HepG2 (cell line): ENCODE data around the gene C10orf90. TPM values are rescaled to one million over a fixed set of nuclear protein-coding genes. Genes with fewer than 3 reads are reported as not detected.

ENCODE experiments used
- ATAC-seq: fragments of 200-7000 bp; cut with Tn5 transposase; 3 replicates; pipeline ENCODE4 v1.9.1; 2020; ENCODE audit warnings: mild to moderate bottlenecking, moderate library complexity
- BruUV-seq: library from RNA; stranded (reverse); fragments of 400-500 nt; replicated peaks from 2 replicates; lab custom pipeline; 2021; lab: Mats Ljungman, UMichigan
- CTCF ChIA-PET: fragments of 300-600 bp; formaldehyde crosslinking; extraction: SDS; loops from one replicate; lab custom pipeline; 2021; ENCODE audit warnings: low total read pairs, inconsistent platforms, low intra/inter-chr PET ratio; lab: Yijun Ruan, JAX
- POLR2A ChIA-PET: fragments of 350-600 bp; sonication (Branson Sonifier 250); formaldehyde crosslinking; loops from one replicate; lab custom pipeline; 2020; ENCODE audit warnings: antibody characterized with exemption, inconsistent platforms; lab: Yijun Ruan, JAX
- DNase-seq: peaks from one replicate; pipeline ENCODE4 v3.0.0-alpha.2; 2015; ENCODE audit warnings: low spot score
- FAIRE-seq: peaks from 3 replicates; lab custom pipeline; 2011; peaks lifted over from hg19 to GRCh38; lab: Jason Lieb, UNC
- H2AFZ ChIP-seq: one replicate; pipeline ENCODE4 v1.6.1; 2011; ENCODE audit warnings: low read length, inconsistent platforms
- H3K27ac ChIP-seq: fragments of 300-600 bp; 3 replicates; pipeline ENCODE4 v1.8.0; 2011; ENCODE audit warnings: mixed run types, mild to moderate bottlenecking, mixed read lengths, low read length, inconsistent platforms; ENCODE audit not compliant: insufficient read depth; ENCODE audit errors: extremely low read length
- H3K27me3 ChIP-seq, 2 experiments: fragments of 200-600 bp in 1 of 2; 2 replicates in 1 of 2; 3 replicates in 1 of 2; pipeline versions ENCODE4 v1.6.0 to v1.8.0; 2011; ENCODE audit warnings: low read length in 2 of 2, mild to moderate bottlenecking in 2 of 2, moderate library complexity in 2 of 2, inconsistent platforms in 1 of 2; ENCODE audit not compliant: insufficient read depth in 2 of 2, control insufficient read depth in 1 of 2
- H3K36me3 ChIP-seq, 2 experiments: fragments of 200-600 bp in 1 of 2; replicated peaks in 1 of 2; 2 replicates in 1 of 2; 3 replicates in 1 of 2; pipeline versions ENCODE4 v1.5.1 to v1.8.0; 2011; ENCODE audit warnings: low read length in 2 of 2, inconsistent platforms in 1 of 2; ENCODE audit not compliant: insufficient read depth in 2 of 2, control insufficient read depth in 1 of 2
- H3K4me1 ChIP-seq: 2 replicates; pipeline ENCODE4 v1.5.1; 2012; ENCODE audit warnings: low read length, inconsistent platforms; ENCODE audit not compliant: insufficient read depth
- H3K4me2 ChIP-seq: 2 replicates; pipeline ENCODE4 v1.6.0; 2011; ENCODE audit warnings: low read depth, low read length, inconsistent platforms
- H3K4me3 ChIP-seq, 3 experiments: fragments of 200-600 bp in 1 of 3; sonication (generic), shearing (Covaris generic) in 1 of 3; replicated peaks in 1 of 3; 2 replicates each; pipeline ENCODE4 v1.5.1; 2011 to 2016; ENCODE audit warnings: low read length in 3 of 3, inconsistent platforms in 2 of 3, low read depth in 2 of 3, mild to moderate bottlenecking in 2 of 3, control low read depth in 1 of 3, mixed read lengths in 1 of 3; ENCODE audit not compliant: insufficient read depth in 1 of 3
- H3K79me2 ChIP-seq: one replicate; pipeline ENCODE4 v1.6.1; 2011; ENCODE audit warnings: low read length, inconsistent platforms; ENCODE audit not compliant: insufficient read depth
- H3K9ac ChIP-seq: 2 replicates; pipeline ENCODE4 v1.6.0; 2011; ENCODE audit warnings: mild to moderate bottlenecking, low read depth, low read length, inconsistent platforms; ENCODE audit not compliant: insufficient read depth
- H3K9me3 ChIP-seq: 2 replicates; pipeline ENCODE4 v1.5.1; 2012; ENCODE audit warnings: mild to moderate bottlenecking, low read length
- H4K20me1 ChIP-seq: 2 replicates; pipeline ENCODE4 v1.6.0; 2011; ENCODE audit warnings: inconsistent platforms, mild to moderate bottlenecking, low read length, moderate library complexity; ENCODE audit not compliant: insufficient read depth
- BRD4 ChIP-seq: sonication (generic); formaldehyde crosslinking; IDR thresholded peaks from 2 replicates; pipeline ENCODE4 v1.4.0; 2020; ENCODE audit warnings: missing genetic modification reagents
- FOSL1 ChIP-seq: sonication (generic); formaldehyde crosslinking; IDR thresholded peaks from 2 replicates; pipeline ENCODE4 v1.9.0; 2021; ENCODE audit warnings: missing genetic modification reagents, borderline replicate concordance
- FOXP1 ChIP-seq, 2 experiments: fragments of 450-650 bp in 1 of 2; IDR thresholded peaks; 2 replicates each; pipeline ENCODE4 v1.6.1; 2017 to 2018; ENCODE audit warnings: antibody characterized with exemption in 1 of 2
- HDAC1 ChIP-seq: sonication (generic); formaldehyde crosslinking; IDR thresholded peaks from 2 replicates; pipeline ENCODE4 v1.5.1; 2020; ENCODE audit warnings: mild to moderate bottlenecking, missing genetic modification reagents
- KMT2B ChIP-seq: IDR thresholded peaks from 2 replicates; pipeline ENCODE4 v1.6.1; 2016; ENCODE audit warnings: missing genetic modification reagents, missing compliant biosample characterization
- MBNL3 ChIP-seq: fragments of 250-450 bp; sonication (Bioruptor Pico); conservative IDR thresholded peaks from 2 replicates; pipeline ENCODE4 v1.8.0; 2022; ENCODE audit warnings: mild to moderate bottlenecking, inconsistent platforms
- RELA ChIP-seq: sonication (generic); formaldehyde crosslinking; IDR thresholded peaks from 2 replicates; pipeline ENCODE4 v1.4.0; 2020; ENCODE audit warnings: missing genetic modification reagents
- RFX1 ChIP-seq: fragments of 450-650 bp; IDR thresholded peaks from 2 replicates; pipeline ENCODE4 v1.6.1; 2017
- RFXANK ChIP-seq: IDR thresholded peaks from 2 replicates; pipeline ENCODE4 v1.6.1; 2016
- RFXAP ChIP-seq: sonication (generic); formaldehyde crosslinking; IDR thresholded peaks from 2 replicates; pipeline ENCODE4 v1.4.0; 2020; ENCODE audit warnings: missing genetic modification reagents, borderline replicate concordance
- SRSF4 ChIP-seq: fragments of 200-400 bp; formaldehyde crosslinking; IDR thresholded peaks from one replicate; pipeline ENCODE4 v1.6.1; 2018; ENCODE audit warnings: mild to moderate bottlenecking, low read depth, low read length, moderate library complexity; ENCODE audit not compliant: poor library complexity, severe bottlenecking
- TIGD3 ChIP-seq: sonication (generic); formaldehyde crosslinking; IDR thresholded peaks from 2 replicates; pipeline ENCODE4 v1.5.1; 2020; ENCODE audit warnings: mild to moderate bottlenecking, missing genetic modification reagents, borderline replicate concordance
- ZFP36L1 ChIP-seq: sonication (generic); formaldehyde crosslinking; IDR thresholded peaks from 2 replicates; pipeline ENCODE4 v1.8.0; 2022; ENCODE audit warnings: mild to moderate bottlenecking, missing genetic modification reagents, moderate library complexity
- ZNF350 ChIP-seq: sonication (generic); formaldehyde crosslinking; IDR thresholded peaks from 2 replicates; pipeline ENCODE4 v1.4.0; 2020; ENCODE audit warnings: mild to moderate bottlenecking, low read depth, missing genetic modification reagents, borderline replicate concordance
- ZSCAN22 ChIP-seq: sonication (generic); formaldehyde crosslinking; IDR thresholded peaks from 2 replicates; pipeline ENCODE4 v1.4.0; 2020; ENCODE audit warnings: mild to moderate bottlenecking, missing genetic modification reagents
- WGBS: methylation state at CpG from one replicate; pipeline ENCODE4 v1.1.6; 2017; ENCODE audit warnings: low lambda C conversion rate; 5-methylcytosine and 5-hydroxymethylcytosine counted together
- in situ Hi-C: cut with HindIII; loops from 2 replicates; pipeline ENCODE4 v1.10.0; 2017; ENCODE audit warnings: low pct_unique_long_range_greater_than_20kb; ENCODE audit not compliant: extremely low pct_ligation_motif_present
- intact Hi-C: fragments of 100-400 bp; cut with micrococcal nuclease; formaldehyde crosslinking; loops from one replicate; pipeline ENCODE4 v1.10.0; 2022; ENCODE audit not compliant: unreplicated experiment
- polyA plus RNA-seq, 8 experiments: library from polyadenylated mRNA; depleted of rRNA in 3 of 8; stranded (reverse) in 7 of 8; unstranded in 1 of 8; fragments of >200 nt; fragmentation: Illumina TruSeq in 4 of 8; extraction: Trizol in 4 of 8; gene quantifications; 2 replicates each; pipeline versions ENCODE4 v1.2.1 to v1.2.3, GENCODE V29; 2011 to 2016; ENCODE audit warnings: low read depth in 4 of 8, missing spikeins in 1 of 8, mixed read lengths in 1 of 8; ENCODE audit not compliant: insufficient read depth in 1 of 8
- total RNA-seq, 5 experiments: library from RNA; depleted of rRNA; stranded (reverse); fragments of >200 nt; fragmentation: Illumina TruSeq; extraction: Trizol; gene quantifications; 2 replicates each; pipeline ENCODE4 v1.2.3, GENCODE V29; 2016; ENCODE audit warnings: low read depth in 1 of 5
- TF ChIP-seq, protein P1 (sequence below): sonication (generic); formaldehyde crosslinking; IDR thresholded peaks from 2 replicates; pipeline ENCODE4 v1.8.1; 2023; ENCODE audit warnings: mild to moderate bottlenecking, missing genetic modification reagents

C10orf90 gene
- total and polyA plus RNA-seq, 2 of the 13 experiments (the other 11 are each of a cell fraction or from before 2014, with no cell fraction given), result not detected

GRCh38 chr10:126496771-126497545, 173.5 kb downstream of the C10orf90 start:
- Histone ChIP-seq H3K4me1 (no peaks in the 10 kb centered on the region), H3K36me3 (no peaks in the 10 kb centered on the region), H4K20me1 (no peaks in the 10 kb centered on the region), H3K4me2 (no peak overlapping the region), H3K4me3 (no peak overlapping the region), H2AFZ (no peak overlapping the region), H3K9me3 (no peaks in the 10 kb centered on the region), H3K27ac (no peak overlapping the region), H3K79me2 (no peaks in the 10 kb centered on the region), H3K27me3 (peaks cover 0 to 5% of the 10 kb centered on the region in 2 experiments; a peak in 2 of 5 replicates), H3K9ac (no peak overlapping the region)
- DNase-seq (no peak), FAIRE-seq (no peak), ATAC-seq (no peak)
- intact Hi-C loops (no loop called here), in situ Hi-C loops (no loop called here)
- 15% methylated on average over 16 of the region's 16 CpGs for WGBS
- ChIA-PET CTCF (no interaction called here), POLR2A (no interaction called here)
- no peak for TF ChIP-seq ZNF350 (CRISPR knock-in tag)
- no peak for TF ChIP-seq FOSL1 (CRISPR knock-in tag)
- TF ChIP-seq RFX1, result no peak
- no peak for TF ChIP-seq FOXP1 (IDR thresholded peaks at IDR 0.05)
- no peak for TF ChIP-seq FOXP1 (CRISPR knock-in tag; IDR thresholded peaks at IDR 0.05)
- TF ChIP-seq ZFP36L1 (CRISPR knock-in tag), result no peak
- no peak for TF ChIP-seq RELA (CRISPR knock-in tag)
- no peak for TF ChIP-seq TIGD3 (CRISPR knock-in tag)
- no peak for TF ChIP-seq MBNL3
- TF ChIP-seq RFXANK (CRISPR knock-in tag), result no peak
- no peak for TF ChIP-seq RFXAP (CRISPR knock-in tag)
- no peak for TF ChIP-seq BRD4
- no peak for TF ChIP-seq HDAC1 (CRISPR knock-in tag)
- TF ChIP-seq, protein P1, sequence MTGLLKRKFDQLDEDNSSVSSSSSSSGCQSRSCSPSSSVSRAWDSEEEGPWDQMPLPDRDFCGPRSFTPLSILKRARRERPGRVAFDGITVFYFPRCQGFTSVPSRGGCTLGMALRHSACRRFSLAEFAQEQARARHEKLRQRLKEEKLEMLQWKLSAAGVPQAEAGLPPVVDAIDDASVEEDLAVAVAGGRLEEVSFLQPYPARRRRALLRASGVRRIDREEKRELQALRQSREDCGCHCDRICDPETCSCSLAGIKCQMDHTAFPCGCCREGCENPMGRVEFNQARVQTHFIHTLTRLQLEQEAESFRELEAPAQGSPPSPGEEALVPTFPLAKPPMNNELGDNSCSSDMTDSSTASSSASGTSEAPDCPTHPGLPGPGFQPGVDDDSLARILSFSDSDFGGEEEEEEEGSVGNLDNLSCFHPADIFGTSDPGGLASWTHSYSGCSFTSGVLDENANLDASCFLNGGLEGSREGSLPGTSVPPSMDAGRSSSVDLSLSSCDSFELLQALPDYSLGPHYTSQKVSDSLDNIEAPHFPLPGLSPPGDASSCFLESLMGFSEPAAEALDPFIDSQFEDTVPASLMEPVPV, result no peak
- TF ChIP-seq SRSF4, result no peak
- TF ChIP-seq KMT2B, result no peak
- no peak for TF ChIP-seq ZSCAN22 (CRISPR knock-in tag)
- BruUV-seq, result no TSS peak
